ENCODE data around the gene ITGB1.
"Not testable (repeated sequence)": the region's sequence is repeated elsewhere in the genome, so short reads cannot be mapped to it uniquely, and the experiment has no call there.

The ITGB1 gene

GRCh38 chr10:32931593-32931992 is 26.4 kb downstream of the ITGB1 start:
- DNase-seq, result no peak

- no peak for DNase-seq
Measured at GRCh38 chr10:32930036-32930435, 28.0 kb downstream of the ITGB1 start.

- DNase-seq, result no peak
Measured at GRCh38 chr10:32929634-32930033, 28.4 kb downstream of the ITGB1 start.

GRCh38 chr10:32927750-32928149 is 30.3 kb downstream of the ITGB1 start:
- no peak for DNase-seq

- DNase-seq, result no peak
Measured at GRCh38 chr10:32923849-32924248, 34.2 kb downstream of the ITGB1 start.

- no peak for DNase-seq
Measured at GRCh38 chr10:32923134-32923533, 34.9 kb downstream of the ITGB1 start.

GRCh38 chr10:32922170-32922569 is 35.9 kb downstream of the ITGB1 start:
- no peak for DNase-seq

GRCh38 chr10:32917817-32918216 is 40.2 kb downstream of the ITGB1 start:
- DNase-seq, result not testable (repeated sequence)

- DNase-seq, result no peak
Measured at GRCh38 chr10:32911285-32912016, 46.6 kb downstream of the ITGB1 start.

- DNase-seq, result not testable (repeated sequence)
Measured at GRCh38 chr10:32909970-32910369, 48.1 kb downstream of the ITGB1 start.

- DNase-seq, result no peak
Measured at GRCh38 chr10:32909456-32909855, 48.6 kb downstream of the ITGB1 start.

GRCh38 chr10:32906595-32906994 is 51.4 kb downstream of the ITGB1 start:
- DNase-seq, result no peak

- DNase-seq, result no peak
Measured at GRCh38 chr10:32905466-32905865, 52.6 kb downstream of the ITGB1 start.

GRCh38 chr10:32901815-32902214 is 56.2 kb downstream of the ITGB1 start:
- no peak for DNase-seq

GRCh38 chr10:32895200-32895968 is 62.6 kb downstream of the ITGB1 start:
- not testable (repeated sequence) for DNase-seq

GRCh38 chr10:32893916-32894664 is 63.9 kb downstream of the ITGB1 start:
- no peak for DNase-seq

GRCh38 chr10:32893434-32893833 is 64.6 kb downstream of the ITGB1 start:
- DNase-seq, result no peak

- DNase-seq, result no peak
Measured at GRCh38 chr10:32891261-32891660, 66.8 kb downstream of the ITGB1 start.

- DNase-seq, result no peak
Measured at GRCh38 chr10:32890444-32890843, 67.6 kb downstream of the ITGB1 start.

GRCh38 chr10:32889631-32890212 is 68.3 kb downstream of the ITGB1 start:
- no peak for DNase-seq

GRCh38 chr10:32888161-32888927 is 69.7 kb downstream of the ITGB1 start:
- DNase-seq, result no peak

- no peak for DNase-seq
Measured at GRCh38 chr10:32887481-32887880, 70.5 kb downstream of the ITGB1 start.
